Measurements from ENCODE around the gene NFATC4.
"Not testable (repeated sequence)": the region's sequence is repeated elsewhere in the genome, so short reads cannot be mapped to it uniquely, and the experiment has no call there.

NFATC4 gene

DNA sequence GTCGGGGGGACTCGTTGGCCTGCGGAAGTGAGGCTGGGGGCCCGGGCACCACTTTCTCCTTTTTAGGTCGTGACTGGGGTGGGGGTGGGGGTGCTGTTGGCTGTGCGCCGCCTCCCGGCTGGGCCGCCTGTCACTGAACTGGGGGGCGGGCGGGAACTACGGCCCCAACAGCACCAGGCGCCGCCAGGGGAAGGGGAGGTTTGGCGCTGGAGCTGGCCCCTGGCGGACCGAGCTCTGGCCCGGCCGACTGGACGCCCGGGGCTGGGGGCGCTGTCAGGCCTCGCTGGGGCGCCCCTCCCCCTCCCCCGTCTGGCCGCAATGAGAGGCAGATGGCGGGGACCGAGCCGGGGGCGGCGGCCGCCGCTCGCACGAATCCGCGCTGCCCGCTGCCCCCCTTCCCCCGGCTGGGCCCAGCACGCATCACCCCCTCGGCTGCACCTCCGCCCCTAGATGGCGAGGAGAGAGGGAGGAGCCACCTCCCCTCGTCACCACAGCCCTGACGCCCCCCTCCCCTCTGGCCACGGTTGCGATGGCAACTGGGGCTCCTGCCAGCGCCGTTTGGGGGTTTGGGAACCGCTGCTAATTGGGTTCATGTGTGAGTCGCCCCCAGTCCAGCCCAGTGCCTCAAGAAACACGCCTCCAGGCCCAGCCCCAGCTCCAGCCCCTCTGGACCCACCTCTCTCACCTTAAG, 723 bp downstream of the NFATC4 start:
- peak; percentile 97 to 98 for DNase-seq

DNA sequence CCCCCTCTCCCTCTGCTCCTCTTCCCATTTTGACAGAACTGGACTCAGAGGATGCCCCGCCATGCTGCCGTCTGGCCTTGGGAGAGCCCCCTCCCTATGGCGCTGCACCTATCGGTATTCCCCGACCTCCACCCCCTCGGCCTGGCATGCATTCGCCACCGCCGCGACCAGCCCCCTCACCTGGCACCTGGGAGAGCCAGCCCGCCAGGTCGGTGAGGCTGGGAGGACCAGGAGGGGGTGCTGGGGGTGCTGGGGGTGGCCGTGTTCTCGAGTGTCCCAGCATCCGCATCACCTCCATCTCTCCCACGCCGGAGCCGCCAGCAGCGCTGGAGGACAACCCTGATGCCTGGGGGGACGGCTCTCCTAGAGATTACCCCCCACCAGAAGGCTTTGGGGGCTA, 1.5 kb downstream of the NFATC4 start:
- no peak for DNase-seq

DNA sequence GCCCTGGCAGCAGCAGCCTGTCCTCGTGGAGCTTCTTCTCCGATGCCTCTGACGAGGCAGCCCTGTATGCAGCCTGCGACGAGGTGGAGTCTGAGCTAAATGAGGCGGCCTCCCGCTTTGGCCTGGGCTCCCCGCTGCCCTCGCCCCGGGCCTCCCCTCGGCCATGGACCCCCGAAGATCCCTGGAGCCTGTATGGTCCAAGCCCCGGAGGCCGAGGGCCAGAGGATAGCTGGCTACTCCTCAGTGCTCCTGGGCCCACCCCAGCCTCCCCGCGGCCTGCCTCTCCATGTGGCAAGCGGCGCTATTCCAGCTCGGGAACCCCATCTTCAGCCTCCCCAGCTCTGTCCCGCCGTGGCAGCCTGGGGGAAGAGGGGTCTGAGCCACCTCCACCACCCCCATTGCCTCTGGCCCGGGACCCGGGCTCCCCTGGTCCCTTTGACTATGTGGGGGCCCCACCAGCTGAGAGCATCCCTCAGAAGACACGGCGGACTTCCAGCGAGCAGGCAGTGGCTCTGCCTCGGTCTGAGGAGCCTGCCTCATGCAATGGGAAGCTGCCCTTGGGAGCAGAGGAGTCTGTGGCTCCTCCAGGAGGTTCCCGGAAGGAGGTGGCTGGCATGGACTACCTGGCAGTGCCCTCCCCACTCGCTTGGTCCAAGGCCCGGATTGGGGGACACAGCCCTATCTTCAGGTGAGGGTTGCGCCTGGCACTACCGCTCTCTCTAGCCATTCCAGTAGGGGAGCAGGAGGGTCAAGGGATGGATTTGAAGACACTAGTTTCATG, 2.1 kb downstream of the NFATC4 start:
- DNase-seq = peak in 1 of 2 experiments; percentile 21

DNA sequence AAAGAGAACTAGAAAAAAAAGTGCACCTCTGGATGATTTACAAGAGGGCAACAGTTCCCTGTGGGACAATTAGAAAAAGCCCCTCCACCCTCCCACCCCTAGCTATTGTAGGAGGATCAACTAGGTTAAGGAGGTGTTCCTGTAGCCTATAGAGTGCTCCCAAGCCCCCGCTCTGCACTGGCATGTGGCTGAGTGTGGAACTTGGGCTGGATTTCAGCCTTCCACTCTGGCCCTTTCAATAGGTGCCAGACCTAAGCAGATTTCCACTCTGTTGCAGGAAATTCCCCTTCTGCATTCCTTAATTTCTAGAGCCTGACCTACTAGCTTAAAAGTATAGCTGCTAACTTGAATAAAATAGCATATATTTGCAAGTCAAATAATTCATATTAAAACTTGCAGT, 2.8 kb downstream of the NFATC4 start:
- DNase-seq = no peak

DNA sequence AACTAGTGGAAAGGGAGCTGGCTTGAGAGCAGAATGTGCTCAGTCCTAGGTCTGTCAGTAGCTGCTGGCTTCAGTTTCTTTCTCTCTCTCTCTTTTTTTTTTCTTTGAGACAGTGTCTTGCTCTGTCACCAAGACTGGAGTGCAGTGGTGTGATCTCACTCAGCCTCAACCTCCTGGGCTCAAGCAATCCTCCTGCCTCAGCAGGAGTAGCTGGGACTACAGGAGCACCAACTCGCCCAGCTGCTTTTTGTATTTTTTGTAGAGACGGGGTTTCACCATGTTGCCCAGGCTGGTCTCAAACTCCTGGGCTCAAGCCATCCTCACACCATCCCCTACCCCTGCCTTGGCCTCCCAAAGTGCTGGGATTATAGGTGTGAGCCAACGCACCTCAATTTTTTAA, 3.6 kb downstream of the NFATC4 start:
- not testable (repeated sequence) for DNase-seq

DNA sequence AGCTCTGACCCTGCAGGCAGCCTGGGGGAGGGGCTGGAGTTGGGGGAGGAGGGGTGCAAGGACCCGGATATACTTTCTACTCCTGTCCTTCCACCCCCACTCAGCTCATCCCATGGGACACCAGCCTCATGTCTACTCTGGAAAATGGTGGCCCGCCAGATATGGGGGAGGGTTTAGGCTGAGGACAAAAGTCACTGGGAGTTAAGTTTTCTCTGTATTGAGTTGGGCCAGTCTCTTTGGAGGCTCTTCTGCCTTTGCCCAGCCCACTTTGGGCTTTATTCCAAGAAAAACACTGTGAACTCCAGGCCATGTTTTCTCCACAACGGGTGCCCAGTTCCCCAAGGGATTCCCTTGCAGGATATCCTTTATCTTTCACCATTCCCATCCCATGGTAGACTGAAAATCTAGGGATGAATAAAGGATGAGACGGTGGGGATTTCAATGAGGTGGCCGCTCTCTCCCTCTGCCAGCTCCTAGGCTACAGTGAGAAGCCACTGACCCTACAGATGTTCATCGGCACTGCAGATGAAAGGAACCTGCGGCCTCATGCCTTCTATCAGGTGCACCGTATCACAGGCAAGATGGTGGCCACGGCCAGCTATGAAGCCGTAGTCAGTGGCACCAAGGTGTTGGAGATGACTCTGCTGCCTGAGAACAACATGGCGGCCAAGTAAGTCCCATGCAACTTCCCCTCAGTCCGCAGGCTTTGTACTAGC, 4.9 kb downstream of the NFATC4 start:
- DNase-seq = no peak

DNA sequence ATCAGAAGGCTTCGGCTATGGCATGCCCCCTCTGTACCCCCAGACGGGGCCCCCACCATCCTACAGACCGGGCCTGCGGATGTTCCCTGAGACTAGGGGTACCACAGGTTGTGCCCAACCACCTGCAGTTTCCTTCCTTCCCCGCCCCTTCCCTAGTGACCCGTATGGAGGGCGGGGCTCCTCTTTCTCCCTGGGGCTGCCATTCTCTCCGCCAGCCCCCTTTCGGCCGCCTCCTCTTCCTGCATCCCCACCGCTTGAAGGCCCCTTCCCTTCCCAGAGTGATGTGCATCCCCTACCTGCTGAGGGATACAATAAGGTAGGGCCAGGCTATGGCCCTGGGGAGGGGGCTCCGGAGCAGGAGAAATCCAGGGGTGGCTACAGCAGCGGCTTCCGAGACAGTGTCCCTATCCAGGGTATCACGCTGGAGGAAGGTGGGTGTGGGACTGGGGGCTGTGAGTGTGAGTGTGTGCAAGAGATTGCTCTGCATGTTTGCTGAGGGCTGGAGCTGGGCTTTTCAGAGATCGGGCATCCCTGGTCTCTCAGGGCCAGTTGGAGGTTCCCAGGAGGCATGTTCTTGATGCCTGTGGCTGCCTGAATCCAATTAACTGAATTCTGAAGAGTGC, 8.6 kb downstream of the NFATC4 start:
- no peak for DNase-seq

DNA sequence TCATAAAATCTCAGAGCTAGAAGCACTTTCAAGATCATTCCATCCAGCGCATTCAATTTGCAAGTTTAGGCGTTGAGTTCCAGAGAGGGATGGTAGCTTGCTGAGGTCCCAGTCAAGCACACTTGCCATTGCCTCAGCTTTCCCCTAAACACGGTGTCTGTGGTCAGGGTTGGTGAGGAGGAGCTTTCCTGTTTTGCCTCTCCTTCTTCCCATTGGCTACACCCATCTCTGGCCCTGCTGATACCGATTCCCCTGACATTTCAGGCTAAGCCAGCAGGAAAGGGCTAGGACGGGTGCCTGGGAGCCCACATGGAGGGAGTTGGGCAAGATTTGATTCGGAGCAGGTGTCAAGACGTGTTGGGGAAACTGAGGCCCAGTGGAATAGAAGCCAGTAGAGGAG, 9.1 kb downstream of the NFATC4 start:
- DNase-seq = no peak

DNA sequence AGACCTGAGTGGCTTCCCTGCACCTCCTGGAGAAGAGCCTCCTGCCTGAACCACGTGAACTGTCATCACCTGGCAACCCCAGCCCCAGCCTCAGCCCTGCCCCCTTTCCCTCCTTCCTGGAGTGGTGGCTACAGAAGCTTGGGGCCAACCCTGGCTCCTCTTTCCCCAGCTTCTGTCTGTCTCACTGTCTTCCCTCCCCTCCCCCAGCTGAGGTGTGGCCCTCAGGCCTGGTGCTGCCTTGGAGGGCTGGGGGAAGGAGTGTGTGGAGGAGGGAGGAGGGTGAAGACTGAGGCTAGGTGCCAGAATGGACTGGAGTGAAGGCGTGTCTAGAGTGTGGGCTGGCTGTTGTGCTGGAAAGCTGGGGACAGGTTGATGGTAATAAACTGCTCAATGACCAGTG, 9.7 kb downstream of the NFATC4 start:
- DNase-seq = no peak

DNA sequence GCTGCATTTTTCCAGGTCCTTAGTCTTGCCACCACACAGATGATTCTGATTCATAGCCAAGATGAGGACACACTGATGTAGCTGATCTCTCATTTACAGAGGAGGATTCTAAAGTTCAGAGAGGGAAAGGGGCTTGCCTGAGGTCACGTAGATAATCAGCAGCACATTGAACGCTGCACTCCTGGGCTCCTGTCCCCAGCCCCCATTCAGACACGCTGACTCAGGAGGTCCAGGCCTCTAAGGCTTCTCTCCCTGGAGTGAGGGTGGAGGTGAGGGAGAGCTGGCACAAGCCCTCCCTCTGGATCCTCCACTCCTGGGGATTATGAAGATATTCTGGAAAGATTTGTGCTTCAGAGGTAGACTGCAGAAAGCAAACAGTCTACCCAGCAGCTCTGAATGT, 10.3 kb downstream of the NFATC4 start:
- no peak for DNase-seq

DNA sequence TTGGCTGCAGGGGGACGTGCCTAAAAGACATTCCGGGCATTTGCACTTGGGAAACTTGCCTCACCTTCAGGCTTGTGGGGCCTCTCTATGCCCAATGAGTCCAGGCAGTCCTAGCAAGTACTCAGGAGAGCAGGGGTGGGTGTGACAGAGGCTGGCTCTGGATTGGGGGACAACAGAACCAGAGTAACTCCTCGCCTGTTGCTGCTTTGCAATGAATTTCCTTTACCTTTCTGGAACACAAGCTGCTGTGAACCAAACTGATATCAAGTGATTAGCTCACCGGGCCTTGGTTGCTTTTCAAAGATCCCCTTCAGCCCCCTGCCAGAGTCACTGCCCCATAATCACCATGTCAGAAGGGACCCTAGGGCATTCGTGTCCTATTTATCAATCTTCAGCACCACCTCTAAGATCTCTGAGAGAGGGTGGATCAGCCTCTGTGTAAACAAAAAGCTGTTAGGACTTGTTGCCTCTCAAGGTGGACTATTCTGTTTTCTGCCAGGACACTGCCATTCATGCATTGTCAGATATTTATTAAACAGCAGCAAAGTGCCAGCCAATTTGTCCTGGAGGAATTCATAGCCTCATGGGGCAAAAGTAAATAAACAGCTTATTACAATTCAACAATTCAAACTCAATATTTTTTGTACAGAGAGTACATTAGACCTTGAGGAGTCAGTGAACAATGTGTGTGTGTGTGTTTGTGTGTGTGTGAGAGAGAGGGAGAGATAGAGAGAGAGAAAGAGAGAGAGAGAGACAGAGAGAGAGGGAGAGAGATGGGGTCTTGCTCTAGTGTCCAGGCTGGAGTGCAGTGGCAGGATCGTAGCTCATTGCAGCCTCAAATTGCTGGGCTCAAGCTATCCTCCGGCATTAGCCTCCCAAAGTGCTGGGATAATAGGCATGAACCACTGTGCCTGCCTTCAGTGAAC, 11.3 kb downstream of the NFATC4 start:
- DNase-seq = no peak

DNA sequence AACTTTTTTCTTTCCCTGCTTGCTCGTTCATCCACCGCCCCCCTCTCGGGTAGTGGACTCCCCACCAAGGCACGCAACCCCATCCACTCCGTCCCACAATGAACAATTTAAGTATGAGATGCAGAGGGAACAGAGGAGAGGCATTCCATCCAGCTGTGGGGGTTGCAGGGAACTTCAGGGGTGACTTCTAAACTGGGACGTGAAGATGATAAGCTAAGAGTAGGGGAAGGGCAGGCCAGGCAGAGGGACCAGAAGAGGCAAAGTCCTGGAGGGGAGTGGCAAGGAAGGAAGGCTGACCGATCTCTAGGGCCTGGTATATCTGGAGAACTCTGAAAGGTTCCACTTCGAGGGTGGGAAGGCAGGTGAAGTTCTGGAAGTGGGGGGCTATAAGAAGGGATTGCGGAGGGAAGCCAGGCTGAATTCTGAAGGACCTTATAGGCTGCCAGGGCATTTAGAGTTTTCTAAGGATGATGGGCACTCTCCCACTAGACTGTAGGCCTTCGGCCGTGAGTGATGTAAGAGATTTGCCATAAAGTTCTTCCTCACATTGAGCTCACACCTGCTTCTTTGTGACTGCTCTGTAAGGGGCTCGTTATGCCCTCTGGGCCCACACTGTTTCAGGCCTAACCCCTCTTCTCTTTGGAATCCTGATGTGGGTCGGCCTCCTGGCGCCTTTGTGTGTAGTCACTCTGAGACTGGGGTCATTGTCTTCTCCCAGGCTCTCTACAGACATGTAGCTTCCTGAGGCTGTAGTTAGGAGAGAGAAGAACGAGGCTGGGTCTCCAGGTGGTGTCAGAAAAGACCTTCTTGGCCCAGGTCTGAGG, 12.1 kb downstream of the NFATC4 start:
- DNase-seq = no peak

DNA sequence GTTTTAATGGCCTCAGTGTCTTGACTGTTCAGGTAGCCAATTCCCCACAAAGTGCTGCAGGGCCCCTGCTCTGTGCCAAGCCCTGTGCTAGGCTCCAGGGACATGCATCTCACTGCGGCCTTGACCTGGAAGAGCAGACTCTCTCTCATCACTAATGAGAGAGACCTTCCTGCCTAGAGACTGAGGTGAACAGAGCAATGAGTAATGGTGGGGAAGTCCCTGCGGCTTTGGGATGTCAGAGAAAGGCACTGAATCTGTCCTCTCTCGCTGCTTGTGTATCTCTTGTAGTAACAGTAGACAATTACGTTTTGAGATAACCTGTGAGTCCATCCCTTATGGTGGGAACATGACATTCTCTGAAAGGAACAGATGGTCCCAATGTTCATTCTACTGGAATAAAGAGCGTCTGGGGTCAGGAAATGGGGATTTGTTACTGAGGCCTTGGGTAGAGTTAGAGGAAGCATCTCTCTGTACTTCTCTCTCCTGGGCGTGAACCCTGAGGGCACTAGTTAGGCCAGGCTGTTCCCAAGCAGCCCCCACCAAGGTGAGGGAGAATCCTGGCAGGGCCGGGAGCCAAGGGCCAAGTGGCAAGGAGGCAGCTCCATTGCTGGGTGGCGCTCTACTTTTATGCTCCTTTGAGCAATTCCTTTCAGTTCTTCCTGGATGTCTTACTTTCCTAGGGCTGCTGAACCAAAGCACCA, 13.5 kb downstream of the NFATC4 start:
- no peak for DNase-seq

DNA sequence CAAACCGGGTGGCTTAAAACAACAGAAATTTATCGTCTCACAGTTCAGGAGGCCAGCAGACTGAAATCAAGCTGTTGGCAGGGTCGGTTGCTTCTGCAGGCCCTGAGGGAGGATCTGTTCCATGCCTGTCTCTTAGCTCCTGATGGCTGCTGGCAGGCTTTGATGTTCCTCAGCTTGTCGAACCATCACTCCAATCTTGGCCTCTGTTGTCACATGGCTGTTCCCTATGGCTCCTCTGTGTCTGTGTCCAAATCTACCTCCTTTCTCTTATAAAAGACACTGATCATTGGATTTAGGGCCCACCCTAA, 14.0 kb downstream of the NFATC4 start:
- DNase-seq = no peak

DNA sequence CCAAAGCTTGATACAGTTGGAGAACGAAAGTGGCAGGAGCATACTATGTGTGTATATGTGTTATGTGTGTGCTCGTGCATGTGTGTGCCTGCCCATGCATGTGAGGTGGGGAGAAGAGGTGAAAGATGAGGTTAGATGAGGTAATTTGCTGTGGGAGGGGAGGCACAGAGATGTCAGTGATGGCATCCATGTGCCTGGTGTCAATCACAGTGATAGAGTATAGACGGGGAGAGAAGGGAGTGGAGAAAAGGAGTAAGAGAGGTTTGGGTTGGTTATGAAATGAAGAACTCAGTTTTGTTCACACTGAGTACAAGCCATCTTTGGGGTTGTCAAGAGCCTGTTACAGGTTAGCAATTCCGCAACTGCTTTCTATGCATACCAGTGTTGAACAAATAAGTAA, 16.2 kb downstream of the NFATC4 start:
- DNase-seq = no peak

DNA sequence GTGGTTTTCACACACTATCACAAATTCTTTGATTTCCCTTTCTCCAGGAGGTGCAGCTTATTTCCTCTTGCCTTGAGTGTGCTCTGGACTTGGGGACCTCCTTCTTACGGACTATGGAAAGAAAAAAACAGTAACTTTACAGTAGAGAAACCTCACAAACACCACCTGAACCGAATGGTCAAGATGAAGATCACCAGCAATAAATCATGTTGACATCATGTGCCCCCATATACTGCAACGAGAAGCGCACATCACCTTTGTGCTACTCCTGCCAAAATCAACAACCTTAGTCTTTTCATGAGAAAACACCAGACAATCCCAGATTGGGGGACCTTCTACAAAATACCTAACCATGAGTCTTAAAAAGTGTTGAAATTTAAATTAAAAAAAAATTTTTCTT, 17.5 kb downstream of the NFATC4 start:
- DNase-seq = no peak

DNA sequence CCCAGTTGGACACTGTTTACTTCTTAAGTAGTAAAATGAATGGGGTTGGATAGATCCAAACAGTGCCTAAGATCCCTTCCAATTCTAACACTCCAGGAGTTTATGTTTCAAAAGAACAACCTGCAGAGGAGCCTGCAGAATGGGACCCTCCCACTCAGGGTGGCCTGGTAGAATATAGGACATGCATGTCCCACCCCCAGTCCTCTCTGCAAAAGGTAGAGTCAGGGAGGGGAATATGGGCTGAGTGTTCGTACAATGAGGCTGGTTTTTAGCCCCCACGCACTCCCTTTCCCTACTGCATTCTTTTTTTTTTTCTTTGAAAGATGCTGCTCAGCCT, 19.0 kb downstream of the NFATC4 start:
- no peak for DNase-seq

DNA sequence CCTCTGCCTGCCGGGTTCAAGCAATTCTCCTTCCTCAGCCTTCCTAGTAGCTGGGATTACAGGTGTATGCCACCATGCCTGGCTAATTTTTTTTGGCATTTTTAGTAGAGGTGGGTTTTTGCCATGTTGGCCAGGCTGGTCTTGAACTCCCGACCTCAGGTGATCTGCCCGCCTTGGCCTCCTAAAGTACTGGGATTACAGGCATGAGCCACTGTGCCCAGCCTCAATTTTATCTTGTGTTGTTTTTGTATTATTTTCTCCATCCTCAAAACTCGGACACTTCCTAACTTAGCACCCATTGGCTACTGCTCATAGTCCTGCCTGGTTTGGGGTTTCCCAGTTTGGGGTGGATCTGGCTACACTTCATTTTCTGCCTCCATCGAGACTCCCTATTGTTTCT, 19.6 kb downstream of the NFATC4 start:
- DNase-seq = not testable (repeated sequence)

DNA sequence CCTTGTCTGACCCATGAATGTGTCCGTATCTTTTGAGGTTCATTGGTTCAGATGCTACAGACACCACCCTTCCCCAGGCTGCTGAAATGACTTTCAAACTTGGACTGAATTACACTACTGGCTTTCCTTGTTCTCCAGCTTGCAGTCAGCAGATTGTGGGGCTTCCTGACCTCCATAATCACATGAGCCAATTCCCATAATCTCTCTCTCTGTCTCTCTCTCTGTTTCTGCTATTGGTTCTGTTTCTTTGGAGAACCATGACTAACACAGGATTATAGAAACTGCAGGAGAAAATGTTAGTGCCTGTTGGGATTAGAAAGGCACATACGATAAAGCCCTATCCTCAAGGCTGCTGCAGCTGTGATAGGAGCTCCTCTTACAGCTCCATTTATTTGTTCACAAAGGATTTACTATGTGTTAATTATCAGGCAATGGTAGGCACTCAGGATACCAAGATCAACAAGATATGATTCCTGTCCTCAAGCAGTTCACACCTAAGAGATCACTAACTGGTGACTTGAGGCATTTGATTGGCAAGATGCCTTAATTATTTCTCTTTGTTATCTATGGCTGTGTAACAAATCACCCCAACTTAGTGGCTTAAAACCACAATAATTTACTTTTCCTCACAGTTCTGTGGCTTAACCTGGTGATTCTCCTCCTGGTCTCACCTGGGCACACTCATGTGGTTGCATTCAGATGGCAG, 20.6 kb downstream of the NFATC4 start:
- peak in 1 of 2 experiments; percentile 61 for DNase-seq

DNA sequence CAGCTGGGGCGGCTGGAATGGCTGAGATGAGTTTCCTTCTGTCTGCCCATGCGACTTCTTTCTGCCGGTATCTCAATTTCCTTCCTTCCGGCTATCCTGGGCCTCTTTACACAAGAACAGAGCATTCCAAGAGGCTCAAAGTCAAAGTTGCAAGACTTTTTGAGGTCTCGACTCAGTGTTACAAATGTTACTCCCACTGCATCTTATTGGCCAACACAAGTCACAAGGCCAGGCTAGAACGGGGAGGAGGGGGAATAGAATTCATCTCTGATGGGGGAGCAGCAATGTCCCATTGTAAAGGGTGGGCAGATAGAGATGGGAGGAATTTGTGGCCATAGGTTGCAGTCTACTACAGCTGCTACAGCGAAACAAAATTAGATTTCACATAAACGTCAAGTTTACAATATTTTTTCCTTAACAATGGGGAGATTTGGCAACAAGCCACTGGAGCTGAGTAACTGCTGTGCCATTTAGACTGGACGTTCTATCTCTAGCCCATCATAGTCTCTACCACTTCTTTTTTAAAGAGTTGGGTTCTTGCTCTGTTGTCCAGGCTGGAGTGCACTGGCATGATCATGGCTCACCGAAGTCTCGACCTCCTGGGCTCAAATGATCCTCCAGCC, 21.4 kb downstream of the NFATC4 start:
- no peak for DNase-seq
